GM12864 (cell line): Measurements from ENCODE around the gene ATP2A3.

Source experiments
- DNase-seq: peaks from one replicate; pipeline ENCODE4 v3.0.0-alpha.2; 2011; ENCODE audit warnings: low read depth
- H3K4me3 ChIP-seq: 2 replicates; pipeline ENCODE4 v1.5.1; 2011; ENCODE audit warnings: mild to moderate bottlenecking, low read depth, low read length, control low read depth
- TF ChIP-seq, protein P1 (sequence below): IDR thresholded peaks from 2 replicates; pipeline ENCODE4 v1.5.1; 2011; ENCODE audit warnings: low read depth, mild to moderate bottlenecking, moderate library complexity, low read length, control low read depth, inconsistent platforms; ENCODE audit errors: missing control alignments

Gene ATP2A3

DNA sequence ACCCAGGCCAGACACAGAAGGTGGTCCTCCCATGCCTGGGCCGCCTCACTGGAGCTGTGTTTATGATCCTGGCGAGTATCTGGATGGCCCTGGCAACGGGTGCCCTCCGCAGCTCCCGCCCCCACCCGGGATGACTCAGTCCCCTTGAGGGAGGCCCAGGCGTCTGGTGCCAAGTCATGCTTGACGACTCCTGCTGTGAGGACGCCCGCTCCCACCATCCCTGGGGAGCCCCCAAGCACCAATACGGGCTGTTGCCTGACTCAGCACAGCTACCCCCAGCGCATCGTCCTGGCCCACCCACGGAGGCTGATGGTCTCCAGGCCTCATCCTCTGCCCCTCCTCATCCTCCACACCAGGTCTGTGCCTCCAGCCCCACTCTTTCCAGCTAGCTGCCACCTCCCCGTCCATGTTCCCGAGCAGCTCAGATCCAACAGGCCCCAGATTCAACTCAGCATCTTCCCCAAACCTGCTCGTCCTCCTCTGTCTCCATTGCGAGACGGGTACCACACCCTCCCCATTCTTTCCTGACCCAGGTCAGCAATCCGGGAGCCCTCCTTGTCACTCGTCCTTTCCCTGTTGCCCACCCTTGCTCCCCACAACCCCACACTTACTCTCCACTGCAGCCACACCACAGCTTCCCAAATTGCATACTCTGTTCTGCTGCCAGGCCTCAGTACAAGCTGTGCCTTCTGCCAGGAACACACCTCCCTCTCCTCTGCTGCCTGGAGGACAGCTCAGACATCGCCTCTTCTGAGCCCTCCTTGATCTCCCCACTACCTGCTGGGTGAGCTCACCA, 74.0 kb downstream of the ATP2A3 start:
- TF ChIP-seq, protein P1, sequence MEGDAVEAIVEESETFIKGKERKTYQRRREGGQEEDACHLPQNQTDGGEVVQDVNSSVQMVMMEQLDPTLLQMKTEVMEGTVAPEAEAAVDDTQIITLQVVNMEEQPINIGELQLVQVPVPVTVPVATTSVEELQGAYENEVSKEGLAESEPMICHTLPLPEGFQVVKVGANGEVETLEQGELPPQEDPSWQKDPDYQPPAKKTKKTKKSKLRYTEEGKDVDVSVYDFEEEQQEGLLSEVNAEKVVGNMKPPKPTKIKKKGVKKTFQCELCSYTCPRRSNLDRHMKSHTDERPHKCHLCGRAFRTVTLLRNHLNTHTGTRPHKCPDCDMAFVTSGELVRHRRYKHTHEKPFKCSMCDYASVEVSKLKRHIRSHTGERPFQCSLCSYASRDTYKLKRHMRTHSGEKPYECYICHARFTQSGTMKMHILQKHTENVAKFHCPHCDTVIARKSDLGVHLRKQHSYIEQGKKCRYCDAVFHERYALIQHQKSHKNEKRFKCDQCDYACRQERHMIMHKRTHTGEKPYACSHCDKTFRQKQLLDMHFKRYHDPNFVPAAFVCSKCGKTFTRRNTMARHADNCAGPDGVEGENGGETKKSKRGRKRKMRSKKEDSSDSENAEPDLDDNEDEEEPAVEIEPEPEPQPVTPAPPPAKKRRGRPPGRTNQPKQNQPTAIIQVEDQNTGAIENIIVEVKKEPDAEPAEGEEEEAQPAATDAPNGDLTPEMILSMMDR = no peak
- H3K4me3 ChIP-seq = no peak overlapping the region
- DNase-seq = no peak

DNA sequence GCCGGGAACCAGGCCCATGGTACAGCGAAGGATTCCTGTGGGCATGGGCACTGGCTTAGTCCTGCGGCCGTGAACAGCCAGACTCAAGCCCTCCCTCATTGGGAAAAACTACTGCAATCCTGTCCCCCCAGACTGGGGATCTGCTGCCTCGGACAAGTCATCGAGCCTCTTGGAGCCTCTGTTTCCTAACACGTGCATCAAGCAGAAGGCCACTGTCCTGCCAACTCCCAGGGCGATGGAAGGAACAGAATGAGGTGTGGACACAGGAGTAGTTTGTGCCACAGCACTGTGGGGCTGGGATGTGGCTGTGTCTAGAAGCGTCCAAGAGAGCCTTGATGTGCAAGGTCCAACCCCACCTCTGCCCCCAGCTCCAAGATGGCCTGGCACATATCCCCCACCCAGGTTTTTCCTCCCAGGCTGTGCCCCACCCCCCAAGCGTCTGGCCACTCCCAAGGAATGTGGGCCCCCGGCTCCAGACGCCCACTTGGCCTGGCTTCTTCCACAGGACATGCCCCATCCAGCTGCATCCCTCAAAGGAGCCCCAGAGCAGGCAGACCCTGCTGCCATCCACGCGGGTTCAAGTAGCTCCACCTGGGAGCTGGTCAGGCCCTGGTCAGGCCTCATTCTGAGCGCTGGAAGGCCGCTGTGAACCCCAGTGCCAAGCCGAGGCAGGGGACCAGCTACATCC, 74.8 kb downstream of the ATP2A3 start:
- H3K4me3 ChIP-seq = no peak overlapping the region

DNA sequence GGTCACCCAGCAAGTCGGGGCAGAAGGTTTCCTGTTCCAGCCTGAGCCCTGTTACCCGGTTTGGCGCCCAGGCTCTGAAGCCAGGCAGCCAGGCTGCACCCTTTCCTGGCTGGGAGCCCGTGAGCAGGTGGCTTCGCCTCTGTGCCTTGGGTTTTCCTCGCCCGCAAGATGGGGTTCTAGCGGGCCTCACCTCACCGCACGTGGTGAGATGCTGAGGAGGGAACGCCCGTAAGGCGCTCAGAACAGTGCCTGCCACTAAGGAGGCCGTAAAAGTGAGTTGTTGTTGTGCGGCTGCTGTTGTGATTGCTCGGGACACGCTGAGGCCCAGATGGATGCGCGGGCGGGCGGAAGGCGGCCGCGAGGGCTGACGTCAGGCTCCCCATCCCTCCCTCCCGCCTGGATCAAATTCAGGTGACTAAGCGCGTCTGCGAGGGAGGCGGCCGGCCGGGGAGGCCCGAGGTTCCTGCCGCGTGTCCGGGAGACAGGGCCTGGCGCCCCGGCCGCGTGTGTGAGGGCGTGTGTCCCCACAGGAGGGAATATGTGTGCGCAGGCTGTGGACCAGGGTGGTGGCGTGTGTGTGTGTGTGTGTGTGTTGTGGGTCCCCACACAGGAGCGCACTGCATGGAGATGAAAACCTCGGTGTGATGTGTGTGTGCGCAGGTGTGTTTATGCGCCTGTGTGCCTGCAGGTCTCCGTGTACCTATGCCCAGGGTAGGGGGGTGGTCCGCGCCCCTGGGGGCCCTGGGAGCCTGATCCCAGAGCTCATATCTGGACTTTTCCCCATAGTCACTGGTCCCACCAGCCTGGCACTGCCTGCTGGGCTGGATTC, 75.7 kb downstream of the ATP2A3 start:
- no peak overlapping the region for H3K4me3 ChIP-seq
- TF ChIP-seq, protein P1 = no peak
- DNase-seq = no peak

More for the DNA sequence above, 74.8 kb downstream of the ATP2A3 start:
- TF ChIP-seq, protein P1 = no peak
- no peak for DNase-seq

DNA sequence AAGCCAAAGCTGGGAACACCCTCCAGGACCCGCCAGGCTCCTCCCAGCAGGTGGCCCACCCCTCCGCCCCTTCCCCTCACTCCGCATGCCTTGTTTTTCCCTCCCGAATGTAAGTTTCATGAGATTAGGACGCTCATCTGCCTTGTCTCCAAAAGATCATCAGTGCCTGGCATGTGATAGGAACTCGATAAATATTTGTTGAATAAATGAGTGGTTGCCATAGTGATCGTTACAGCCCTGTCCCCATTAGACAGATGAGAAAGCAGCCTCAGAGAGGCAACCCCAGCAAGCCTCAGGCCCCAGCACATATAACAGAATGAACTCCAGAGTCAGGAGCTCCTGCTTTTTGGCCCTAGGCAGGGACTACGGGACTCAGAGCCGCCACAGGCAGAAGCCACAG, 76.4 kb downstream of the ATP2A3 start:
- no peak overlapping the region for H3K4me3 ChIP-seq

DNA sequence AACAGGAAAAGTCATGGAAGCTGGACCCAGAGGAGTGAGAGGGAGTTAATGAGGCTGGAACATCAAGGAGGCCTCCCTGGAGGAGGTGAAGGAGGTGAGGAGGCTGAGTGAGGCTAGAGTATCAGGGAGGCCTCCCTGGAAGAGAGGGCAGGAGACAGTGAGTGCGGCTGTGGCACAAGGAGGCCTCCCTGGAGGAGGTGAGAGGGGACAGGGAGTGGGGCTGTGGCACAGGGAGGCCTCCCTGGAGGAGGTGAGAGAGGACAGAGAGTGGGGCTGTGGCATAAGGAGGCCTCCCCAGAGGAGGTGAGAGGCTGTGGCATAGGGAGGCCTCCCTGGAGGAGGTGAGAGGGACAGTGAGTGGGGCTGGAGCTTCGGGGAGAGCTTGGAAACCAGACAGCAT, 76.8 kb downstream of the ATP2A3 start:
- TF ChIP-seq, protein P1 = no peak
- no peak for DNase-seq
- no peak overlapping the region for H3K4me3 ChIP-seq

More for the DNA sequence above, 76.4 kb downstream of the ATP2A3 start:
- TF ChIP-seq, protein P1 = no peak
- no peak for DNase-seq

DNA sequence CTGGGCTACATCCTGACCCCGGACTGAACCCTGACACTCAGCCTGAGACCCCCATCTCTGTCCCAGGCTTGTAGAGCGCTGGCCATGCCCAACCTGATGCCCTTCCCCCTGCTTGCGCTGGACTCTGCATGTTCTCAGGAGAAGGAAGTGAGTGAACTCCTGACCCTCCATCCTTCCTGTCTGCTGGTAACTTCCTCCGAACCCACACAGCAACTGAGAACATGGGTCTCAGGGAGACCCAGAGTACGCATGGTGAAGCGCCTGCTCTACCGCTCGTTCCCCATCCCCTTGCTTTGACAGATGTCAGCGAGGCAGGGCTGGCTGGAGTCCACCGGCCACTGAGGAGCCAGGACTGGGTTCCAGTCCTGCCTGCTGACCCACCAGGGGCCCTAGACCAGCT, 77.5 kb downstream of the ATP2A3 start:
- no peak overlapping the region for H3K4me3 ChIP-seq
- no peak for DNase-seq
- TF ChIP-seq, protein P1 = no peak
